NCI-H524 treated with DMSO at 0.1 percent for 48 hours (cell line): Measurements from ENCODE around the gene C1QTNF5.

Experiments
- DNase-seq: peaks from one replicate; lab custom pipeline; 2025; lab: John Stamatoyannopoulos, UW

C1QTNF5 gene

DNA sequence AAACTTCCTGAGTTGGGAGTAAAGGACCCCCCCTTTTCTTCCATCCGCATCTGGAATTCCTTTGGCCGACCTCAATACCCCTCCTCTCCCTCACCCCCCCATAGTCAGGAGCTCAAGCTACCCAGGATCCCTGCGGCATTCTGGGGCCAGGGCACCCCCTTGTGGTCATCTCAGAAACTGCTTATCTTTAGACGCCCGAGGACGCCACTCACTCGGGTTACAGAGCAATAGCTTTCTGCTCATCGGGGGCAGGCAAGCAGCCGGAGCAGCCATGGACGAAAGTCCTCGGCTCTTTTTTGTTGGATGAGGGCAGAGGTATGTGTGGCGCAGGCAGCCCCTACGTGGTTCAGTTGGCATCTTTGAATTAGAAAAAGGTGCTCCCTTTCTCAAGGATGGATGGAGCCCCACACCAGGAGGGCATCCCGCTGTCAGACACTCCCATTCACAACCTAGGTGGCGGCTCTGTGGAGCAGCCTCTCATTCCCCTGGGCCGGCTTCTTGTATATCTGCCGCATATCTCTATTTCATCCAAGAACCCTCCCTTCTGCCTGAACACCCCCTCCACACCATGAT lies 2.3 kb downstream of the C1QTNF5 start:
- DNase-seq: no peak

DNA sequence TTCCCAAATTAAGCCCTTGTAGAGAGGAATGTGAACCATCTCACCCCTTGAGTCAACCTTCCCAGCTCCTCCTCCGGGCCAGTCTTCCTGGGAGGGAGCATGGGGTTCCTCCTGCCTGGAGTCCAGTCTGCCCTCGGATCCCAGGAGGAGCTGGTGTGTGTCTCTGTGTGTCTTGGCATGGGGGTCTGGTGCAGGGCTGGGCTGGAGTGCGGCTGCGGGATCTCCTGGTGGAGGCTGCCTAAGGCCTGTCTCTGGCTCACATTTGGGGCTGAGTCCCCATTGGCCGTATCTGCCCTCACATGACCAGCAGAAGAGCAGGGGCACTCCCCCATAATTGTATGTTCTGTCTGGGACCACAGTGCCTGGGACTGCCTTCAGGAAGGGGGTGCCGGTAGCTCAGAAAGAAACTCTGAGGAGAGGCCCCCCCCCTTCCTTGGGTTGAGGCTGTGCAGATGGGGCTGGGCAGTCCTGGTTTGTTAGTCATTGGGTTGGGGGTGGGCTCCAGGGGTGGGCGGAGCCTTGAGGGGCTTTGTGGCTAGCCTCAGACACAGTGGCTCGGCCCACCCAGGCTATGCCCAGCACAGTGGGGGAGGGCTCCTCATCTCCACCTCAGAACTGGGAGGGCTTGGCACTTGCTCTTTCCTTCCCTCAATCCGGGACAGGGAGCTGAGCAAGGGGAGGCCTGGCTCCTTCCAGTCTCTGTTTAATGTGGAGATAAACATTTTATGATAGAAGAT lies 2.9 kb downstream of the C1QTNF5 start:
- DNase-seq: no peak

DNA sequence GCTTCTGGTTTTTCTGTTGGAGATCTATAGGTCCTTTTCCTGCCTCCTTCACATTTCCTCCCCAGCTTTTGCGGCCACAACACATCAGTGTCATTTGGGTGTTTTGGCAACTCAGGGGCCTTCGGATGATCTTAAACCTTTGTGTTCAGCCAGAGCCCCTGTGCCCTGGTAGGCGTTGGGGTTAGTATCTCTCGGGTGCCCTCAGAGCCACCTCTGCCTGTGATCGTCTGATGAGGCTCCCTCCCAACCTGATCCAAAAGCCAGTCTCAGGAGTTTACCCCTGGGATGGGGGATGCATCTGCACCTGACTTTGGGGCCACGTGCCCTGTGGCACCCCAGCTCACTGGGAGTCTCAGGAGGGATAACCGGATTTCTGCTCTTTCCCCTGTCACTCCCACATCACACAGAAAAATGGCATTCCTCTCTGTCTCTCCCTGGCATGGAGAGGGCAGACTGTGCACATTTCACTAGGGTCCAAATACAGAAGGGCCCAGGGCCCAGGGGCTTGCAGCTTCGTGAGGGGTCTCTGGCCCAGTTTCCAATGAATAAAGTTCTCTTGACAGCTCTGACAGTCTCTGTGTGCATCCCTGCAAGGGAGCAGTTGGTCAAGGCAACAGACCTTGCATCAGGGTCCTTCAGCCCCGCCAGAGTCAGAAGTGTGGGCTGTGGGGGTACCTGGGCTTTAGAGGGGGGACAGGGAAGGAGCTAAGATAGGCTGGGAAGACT lies 3.8 kb downstream of the C1QTNF5 start:
- no peak for DNase-seq

DNA sequence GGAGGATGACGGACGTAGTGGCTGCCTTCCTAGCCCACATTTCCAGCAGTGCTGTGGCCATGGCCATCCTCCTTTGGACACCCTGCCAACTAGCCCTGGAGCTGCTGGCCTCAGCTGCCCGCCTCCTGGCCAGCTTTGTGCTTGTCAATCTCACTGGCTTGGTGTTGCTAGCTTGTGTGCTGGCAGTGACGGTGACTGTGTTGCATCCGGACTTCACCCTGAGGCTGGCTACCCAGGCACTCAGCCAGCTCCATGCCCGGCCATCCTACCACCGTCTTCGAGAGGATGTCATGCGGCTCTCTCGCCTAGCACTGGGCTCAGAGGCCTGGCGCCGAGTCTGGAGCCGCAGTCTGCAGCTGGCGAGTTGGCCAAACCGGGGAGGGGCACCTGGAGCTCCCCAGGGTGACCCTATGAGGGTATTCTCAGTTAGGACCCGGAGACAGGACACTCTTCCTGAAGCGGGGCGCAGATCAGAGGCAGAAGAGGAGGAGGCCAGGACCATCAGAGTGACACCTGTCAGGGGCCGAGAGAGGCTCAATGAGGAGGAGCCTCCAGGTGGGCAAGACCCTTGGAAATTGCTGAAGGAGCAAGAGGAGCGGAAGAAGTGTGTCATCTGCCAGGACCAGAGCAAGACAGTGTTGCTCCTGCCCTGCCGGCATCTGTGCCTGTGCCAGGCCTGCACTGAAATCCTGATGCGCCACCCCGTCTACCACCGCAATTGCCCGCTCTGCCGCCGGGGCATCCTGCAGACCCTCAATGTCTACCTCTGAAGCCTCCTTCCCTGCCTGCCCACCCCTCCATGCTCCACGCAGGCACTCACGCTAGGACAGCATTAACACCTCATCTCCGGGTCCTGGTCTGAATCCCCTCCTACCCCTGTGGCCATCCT lies 4.8 kb downstream of the C1QTNF5 start:
- DNase-seq: no peak

DNA sequence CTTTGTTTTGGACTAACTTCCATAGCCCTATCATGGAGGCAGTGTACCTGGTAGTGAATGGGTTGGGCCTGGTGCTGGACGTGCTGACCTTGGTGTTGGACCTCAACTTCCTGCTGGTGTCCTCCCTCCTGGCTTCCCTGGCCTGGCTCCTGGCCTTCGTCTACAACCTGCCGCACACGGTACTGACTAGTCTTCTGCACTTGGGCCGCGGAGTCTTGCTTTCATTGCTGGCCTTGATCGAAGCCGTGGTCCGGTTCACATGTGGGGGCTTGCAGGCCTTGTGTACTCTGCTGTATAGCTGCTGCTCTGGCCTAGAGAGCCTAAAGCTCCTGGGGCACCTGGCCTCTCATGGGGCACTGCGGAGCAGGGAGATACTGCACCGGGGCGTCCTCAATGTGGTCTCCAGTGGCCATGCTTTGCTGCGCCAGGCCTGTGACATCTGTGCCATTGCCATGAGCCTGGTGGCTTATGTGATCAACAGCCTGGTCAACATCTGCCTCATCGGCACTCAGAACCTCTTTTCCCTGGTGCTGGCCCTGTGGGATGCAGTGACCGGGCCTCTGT lies 5.5 kb downstream of the C1QTNF5 start:
- no peak for DNase-seq

DNA sequence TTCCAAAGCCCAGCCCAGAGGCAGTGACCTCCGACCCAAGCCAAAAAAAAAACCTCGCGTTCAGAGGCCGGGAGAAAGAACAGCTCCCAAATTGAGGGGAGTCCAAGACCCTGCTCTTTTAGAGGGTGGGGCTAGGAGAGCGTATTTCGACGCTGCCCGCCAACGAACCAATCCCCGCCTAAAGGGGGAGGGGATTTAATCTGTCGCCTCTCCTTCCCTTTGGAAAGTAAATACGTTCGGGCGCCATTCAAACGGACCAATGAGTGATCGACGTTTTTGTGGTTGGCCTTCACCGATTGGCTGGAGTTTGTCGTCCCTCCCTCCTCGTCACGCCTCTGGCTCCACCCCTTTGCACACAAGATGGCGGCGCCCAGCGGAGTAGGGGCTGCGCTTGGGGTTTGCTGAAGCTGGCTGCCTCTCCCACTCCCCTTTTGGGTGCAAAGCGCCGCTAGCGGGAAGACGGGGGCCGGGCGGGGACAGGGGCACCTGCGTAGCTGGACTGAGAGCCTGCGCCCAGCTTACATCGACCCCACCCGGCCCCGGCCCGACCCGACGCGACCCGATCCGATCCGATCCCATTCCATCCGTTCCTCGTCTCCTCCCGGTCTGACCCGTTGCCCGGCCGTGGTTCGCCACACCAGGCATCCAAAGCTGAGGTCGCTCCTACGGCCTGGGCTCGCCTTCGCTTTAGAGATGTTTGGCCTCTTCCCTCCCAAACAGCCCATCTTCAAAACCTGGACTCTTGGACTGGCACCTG lies 6.3 kb downstream of the C1QTNF5 start, which contains the start of gene RNF26:
TSS of gene RNF26 (plus strand) at position 354 of the 757 bp plus-strand sequence. CDS start 596 bp downstream, outside the sequence.
- DNase-seq: peak; percentile 86

DNA sequence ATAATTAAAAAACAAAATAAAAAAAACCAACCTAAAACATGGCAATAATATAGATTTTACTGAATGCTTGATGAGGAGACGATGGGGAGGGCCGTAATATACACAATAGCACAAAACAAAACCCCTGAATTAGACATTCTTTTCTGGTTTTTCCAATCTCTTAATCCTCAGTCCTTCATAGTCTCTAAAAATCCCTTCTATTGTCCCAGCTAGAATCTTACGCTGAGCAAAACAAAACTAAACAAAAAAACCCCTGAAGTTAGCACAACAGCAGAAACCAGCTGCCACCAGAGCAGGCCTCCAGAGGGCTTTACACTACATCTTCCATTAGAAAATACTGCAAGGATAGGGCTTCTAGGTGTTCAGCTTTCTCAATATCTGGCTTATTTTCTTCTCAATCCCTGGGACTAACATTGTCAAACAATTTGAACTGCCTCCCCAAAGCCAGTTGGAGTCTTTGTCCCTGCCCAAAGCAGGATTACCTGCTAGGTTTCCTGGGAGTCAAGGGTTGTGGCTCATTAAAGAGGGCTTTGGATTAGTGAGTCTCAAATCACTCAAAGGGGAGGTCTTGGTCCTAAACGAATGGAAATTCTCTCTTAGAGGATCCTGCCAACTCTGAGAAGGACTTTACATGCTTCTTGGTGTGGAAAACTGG lies 8.4 kb downstream of the C1QTNF5 start:
- no peak for DNase-seq

DNA sequence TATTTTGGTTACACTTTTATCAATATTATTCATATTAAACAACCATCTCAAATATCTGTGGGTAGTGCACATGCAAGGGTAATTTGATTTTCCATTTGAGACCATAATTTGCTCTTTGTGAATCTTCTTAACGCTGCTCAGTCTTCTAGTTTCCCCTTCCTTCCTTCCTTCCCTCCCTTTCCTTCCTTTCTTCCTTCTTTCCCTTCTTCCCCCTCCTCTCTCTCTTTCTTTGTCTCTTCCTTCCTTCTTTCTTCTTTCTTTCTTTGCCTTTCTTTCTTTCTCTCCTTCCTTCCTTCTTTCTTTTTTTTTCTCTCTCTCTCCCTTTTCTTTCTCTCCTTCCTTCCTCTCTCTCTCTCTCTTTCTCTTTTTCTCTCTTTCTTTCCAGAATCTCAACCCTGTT lies 10.4 kb downstream of the C1QTNF5 start:
- no peak for DNase-seq

DNA sequence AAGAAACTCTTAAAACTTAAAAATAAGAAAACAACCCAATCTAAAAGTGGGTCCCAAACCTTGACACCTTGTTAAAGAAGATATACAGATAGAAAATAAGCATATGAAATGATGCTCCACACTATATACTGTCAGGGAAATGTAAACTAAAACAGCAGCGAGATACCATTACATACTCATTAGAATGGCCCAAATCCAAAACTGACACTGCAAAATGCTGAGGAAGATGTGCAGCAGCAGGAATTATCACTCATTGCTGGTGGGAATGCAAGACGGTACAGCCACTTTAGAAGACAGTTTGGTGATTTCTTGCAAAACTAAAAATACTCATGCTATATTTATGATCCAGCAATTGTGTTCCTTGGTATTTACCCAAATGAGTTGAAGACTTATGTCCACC lies 11.4 kb downstream of the C1QTNF5 start:
- DNase-seq: no peak

DNA sequence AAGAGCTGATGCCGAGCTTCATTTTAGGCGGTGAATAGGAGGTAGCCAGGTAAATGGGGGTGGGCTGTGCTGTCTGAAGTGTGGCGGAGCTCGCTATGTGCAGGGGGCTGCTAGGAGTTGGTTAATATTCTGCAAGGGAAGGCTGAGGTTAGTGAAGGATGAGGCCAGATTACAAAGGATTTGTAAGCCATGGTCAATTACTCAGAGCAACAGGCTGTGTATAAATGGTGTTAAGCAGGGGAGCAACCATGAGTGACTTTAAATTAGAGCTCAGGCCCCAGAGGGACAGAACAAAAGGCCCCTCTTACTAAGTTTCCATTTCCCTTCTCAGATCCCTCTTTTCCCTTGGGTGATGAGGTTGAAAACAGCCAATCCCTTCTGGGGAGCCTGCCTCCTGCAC lies 16.5 kb downstream of the C1QTNF5 start:
- no peak for DNase-seq

DNA sequence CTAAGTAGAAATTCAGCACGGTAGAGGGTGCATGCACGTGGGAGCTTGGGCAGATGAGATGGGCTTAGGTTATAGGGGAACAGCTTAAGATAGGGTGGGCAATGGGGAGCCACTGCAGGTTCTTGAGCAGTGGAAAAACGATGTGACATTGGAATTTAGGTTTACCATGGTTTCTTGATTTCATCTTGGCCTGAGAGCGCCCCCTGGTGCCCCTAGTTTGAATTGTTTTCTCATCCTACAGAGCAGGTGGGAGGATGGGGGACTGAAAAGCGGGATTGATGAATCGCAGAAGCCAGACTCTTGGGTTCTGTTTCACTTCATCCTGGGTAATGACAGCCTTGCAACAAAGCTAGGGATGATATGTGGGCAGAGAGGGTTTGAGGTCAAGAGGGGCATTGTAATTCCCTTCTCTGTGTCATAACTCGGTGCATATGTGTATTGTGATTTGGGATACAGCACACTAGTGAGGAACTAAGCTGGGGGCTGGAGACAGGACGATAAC lies 17.1 kb downstream of the C1QTNF5 start:
- no peak for DNase-seq

DNA sequence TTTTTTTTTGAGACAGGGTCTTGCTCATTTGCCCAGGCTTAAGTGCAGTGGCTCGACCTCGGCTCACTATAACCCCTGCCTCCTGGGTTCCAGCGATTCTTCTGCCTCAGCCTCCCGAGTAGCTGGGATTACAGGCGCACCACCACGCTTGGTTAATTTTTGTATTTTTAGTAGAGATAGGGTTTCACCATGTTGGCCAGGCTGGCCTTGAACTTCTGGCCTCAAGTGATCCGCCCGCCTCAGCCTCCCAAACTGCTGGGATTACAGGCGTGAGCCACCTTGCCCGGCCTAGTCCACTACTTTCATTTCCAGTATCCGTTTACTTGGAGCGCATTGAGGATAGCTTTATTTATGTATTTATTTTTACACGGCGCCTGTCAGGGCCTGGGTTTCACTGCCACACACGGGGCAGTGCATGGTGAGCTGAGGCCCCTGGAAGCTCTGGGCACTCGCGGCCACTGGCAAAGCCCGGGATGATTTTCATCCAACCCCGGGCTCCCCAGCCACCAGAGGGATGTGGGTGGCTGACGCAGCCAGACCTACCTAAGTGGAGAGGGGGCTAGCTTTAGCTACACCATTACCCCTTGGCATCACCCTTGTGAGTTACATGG lies 17.7 kb downstream of the C1QTNF5 start:
- DNase-seq: no peak

DNA sequence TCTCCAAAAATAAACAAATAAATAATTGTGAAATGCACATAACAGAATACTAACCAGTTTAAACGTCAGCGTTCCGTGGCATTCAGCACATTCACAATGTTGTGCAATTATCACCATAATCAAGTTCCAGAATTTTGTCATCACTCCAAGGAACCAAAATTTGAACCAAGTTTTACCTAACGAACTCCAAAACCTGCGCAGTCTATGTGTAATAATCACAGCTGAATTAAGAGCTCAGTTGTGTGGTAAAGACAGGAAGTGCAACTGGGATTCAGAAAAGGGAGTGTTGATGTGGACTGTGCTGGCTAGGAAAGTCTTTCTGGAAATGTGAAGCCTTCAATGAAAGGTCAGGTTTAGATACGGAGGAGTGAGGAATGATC lies 18.3 kb downstream of the C1QTNF5 start:
- DNase-seq: no peak

DNA sequence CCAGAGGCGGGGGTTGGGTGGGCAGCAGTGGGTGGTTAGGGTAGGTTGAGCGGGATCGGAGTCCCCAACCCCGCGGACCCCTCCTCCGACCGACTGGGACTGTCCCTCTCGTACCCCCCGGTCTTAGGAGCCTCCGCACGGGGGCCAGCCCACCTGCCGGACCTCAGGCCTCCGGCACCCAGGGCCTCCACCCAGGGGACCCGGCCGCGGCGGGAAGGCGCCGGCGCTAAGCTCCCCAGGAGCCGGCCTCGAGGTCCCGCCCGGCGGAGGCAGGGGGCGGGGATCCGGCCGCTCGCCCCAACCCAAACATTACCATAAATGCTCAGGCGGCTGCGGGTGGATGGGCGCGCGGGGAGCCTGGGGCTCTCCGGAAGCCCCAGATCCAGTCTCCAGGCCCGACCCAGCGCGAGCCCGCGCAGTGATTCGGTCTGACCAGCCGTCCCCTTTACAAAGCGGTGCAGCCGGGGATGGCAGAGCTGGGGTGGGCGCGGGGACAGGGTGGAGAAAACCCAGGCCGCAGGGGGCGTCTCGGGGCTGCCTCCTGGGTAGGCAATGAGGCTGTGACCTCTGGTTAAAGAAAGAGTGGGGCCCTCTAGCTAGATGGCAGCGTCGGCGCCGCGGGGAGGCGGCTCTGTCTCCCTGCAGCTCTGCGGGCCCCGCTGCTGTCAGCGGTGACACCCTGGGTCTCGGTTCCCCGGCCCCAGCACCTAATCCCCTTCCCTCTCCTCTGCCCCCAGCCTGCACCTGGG lies 19.7 kb downstream of the C1QTNF5 start:
- DNase-seq: no peak

DNA sequence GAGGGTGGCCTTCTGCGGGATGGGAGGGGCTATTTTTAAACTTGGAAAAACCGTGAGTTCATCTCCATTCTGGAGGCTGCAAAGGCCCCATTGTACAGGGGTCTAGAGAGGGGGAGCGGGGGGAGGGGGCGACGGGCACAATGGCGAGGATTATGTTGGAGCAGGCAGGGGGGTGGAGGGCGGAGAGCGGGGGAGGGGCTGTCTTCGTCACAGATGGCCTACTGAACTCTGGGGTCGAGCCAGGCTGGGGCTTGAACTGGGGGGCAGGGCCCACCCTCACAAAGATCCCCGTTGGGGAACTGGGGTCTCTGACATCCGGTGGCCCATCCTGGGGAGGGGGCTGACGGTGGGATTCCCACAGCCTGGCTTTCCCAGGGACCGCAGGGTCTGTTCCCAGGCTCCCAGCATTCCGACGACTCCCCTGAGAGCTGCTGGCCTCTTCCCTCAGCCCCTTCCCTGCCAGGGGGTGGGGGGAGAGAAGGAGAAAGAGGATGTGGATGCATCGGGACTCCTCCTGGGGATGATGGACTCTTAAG lies 20.4 kb downstream of the C1QTNF5 start:
- no peak for DNase-seq

DNA sequence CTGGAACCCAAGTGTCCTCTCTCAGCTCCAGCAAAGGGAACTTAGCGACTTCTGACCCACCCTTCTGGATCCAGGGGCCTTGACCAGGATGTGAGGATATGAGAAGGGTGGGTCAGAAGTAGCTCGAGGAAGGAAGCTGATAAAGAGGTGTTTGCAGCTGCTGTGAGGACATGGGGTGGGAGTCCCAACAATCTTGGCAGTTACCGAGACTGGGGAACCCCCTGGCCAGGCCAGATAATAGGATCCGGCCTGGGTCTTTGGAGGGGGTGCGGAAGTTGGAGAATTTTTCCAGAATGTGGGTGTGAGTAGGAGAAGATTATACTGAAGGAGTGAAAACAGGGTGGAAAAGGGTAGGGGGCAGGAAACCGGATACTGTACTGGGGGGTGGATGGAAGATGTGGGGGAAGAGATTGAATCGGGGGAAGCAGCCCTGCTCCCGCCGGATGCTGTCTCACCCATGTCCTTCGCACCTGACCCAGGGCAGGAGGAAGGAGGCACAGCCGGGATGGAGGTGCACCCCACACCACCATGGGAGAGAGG lies 20.9 kb downstream of the C1QTNF5 start:
- DNase-seq: no peak

DNA sequence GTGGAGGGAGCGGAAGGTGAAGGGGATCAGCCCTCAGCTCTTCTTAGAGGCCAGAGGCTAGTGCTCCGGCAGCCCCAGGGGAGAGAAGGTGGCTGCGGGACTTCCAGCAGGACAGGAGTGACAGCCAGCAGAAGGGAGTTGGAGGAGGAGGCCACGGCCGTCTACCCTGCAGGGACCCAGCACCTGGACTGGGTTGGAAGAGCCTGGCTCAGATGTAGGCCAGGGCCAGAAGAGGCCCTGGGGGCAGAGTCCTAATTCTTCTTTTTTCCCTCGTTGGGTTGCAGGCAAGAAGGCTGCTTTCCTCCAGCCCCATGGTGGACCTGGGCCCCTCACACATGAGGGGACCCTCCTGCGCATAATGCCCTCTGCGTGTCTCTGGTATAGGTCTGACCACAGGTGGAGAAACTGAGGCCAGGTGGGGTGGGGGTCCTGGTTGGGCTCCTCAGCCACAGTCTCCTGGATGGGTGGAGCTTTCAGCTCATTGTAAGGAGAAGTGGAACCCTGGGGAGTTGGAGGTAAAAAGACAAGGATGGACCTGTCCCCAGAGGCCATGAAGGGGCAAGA lies 21.5 kb downstream of the C1QTNF5 start:
- DNase-seq: no peak
